SK-N-SH (cell line): ENCODE data around the gene VIPR2. TPM values are rescaled to one million over a fixed set of nuclear protein-coding genes. Genes with fewer than 3 reads are reported as not detected.

Source experiments
- CTCF ChIA-PET: fragments of 300-600, 350-600 bp; formaldehyde crosslinking; extraction: SDS; loops from one replicate; lab custom pipeline; 2021; lab: Yijun Ruan, JAX
- POLR2A ChIA-PET: fragments of 350-600 bp; sonication (Branson Sonifier 250); formaldehyde crosslinking; extraction: SDS; loops from one replicate; lab custom pipeline; 2020; ENCODE audit warnings: antibody characterized with exemption, inconsistent platforms; lab: Yijun Ruan, JAX
- DNase-seq: peaks from one replicate; pipeline ENCODE4 v3.0.0; 2012
- H2AFZ ChIP-seq: fragments of 200-600 bp; sonication (generic); 2 replicates; pipeline ENCODE4 v1.8.1; 2016; ENCODE audit warnings: antibody characterized with exemption, mild to moderate bottlenecking, low read depth
- H3F3A ChIP-seq: fragments of 200-600 bp; sonication (generic); replicated peaks from 2 replicates; pipeline ENCODE3; 2016; ENCODE audit warnings: antibody characterized with exemption, mild to moderate bottlenecking; ENCODE audit not compliant: insufficient read depth
- H3K27ac ChIP-seq, 2 experiments: fragments of 200-500 bp in 1 of 2; fragments of 200-600 bp in 1 of 2; sonication (Bioruptor generic) in 1 of 2; sonication (generic), shearing (Covaris generic) in 1 of 2; 2 replicates each; pipeline versions ENCODE4 v1.5.1 to v1.6.1; 2014 to 2016; ENCODE audit warnings: low read depth in 2 of 2, inconsistent platforms in 1 of 2, low read length in 1 of 2, mild to moderate bottlenecking in 1 of 2, mixed read lengths in 1 of 2
- H3K27me3 ChIP-seq: fragments of 200-600 bp; sonication (generic), shearing (Covaris generic); 2 replicates; pipeline ENCODE4 v1.6.1; 2016; ENCODE audit warnings: mixed run types; ENCODE audit not compliant: insufficient read depth
- H3K36me3 ChIP-seq, 2 experiments: fragments of 200-500 bp in 1 of 2; fragments of 200-600 bp in 1 of 2; sonication (Bioruptor generic) in 1 of 2; sonication (generic) in 1 of 2; replicated peaks in 1 of 2; 2 replicates each; pipeline versions ENCODE3 to v1.5.1; 2014 to 2016; ENCODE audit warnings: low read length in 1 of 2, mild to moderate bottlenecking in 1 of 2; ENCODE audit not compliant: insufficient read depth in 2 of 2, control insufficient read depth in 1 of 2
- H3K4me1 ChIP-seq, 2 experiments: fragments of 200-500 bp in 1 of 2; fragments of 200-600 bp in 1 of 2; sonication (Bioruptor generic) in 1 of 2; sonication (generic), shearing (Covaris generic) in 1 of 2; 2 replicates each; pipeline versions ENCODE4 v1.5.1 to v1.6.1; 2014 to 2016; ENCODE audit warnings: low read depth in 1 of 2, low read length in 1 of 2, mixed run types in 1 of 2; ENCODE audit not compliant: insufficient read depth in 2 of 2, control insufficient read depth in 1 of 2
- H3K4me2 ChIP-seq: fragments of 200-600 bp; sonication (generic), shearing (Covaris generic); 2 replicates; pipeline ENCODE4 v1.6.1; 2017; ENCODE audit warnings: mixed run types
- H3K4me3 ChIP-seq, 2 experiments: fragments of 200-500 bp in 1 of 2; fragments of 200-600 bp in 1 of 2; sonication (Bioruptor generic) in 1 of 2; sonication (generic), shearing (Covaris generic) in 1 of 2; 2 replicates each; pipeline versions ENCODE4 v1.5.1 to v1.8.1; 2014 to 2016; ENCODE audit warnings: low read depth in 2 of 2, inconsistent platforms in 1 of 2, low read length in 1 of 2, mild to moderate bottlenecking in 1 of 2, mixed read lengths in 1 of 2, moderate library complexity in 1 of 2
- H3K79me2 ChIP-seq: fragments of 200-600 bp; sonication (generic); 2 replicates; pipeline ENCODE4 v1.8.1; 2017; ENCODE audit warnings: mild to moderate bottlenecking; ENCODE audit not compliant: insufficient read depth
- H3K9ac ChIP-seq: fragments of 200-600 bp; sonication (generic); 2 replicates; pipeline ENCODE4 v1.6.1; 2017; ENCODE audit warnings: mixed run types
- H3K9me2 ChIP-seq: fragments of 200-600 bp; sonication (generic); 2 replicates; pipeline ENCODE4 v1.6.1; 2017; ENCODE audit warnings: mixed run types
- H3K9me3 ChIP-seq: fragments of 200-600 bp; sonication (generic); 2 replicates; pipeline ENCODE4 v1.6.1; 2017; ENCODE audit warnings: mixed run types, mild to moderate bottlenecking, moderate library complexity
- H4K20me1 ChIP-seq: fragments of 200-600 bp; sonication (generic); 2 replicates; pipeline ENCODE4 v1.6.1; 2017; ENCODE audit warnings: mild to moderate bottlenecking, mixed run types; ENCODE audit not compliant: insufficient read depth
- CHD2 ChIP-seq: fragments of 150-350 bp; IDR thresholded peaks from 2 replicates; pipeline ENCODE4 v1.6.1; 2018; ENCODE audit warnings: low read length; ENCODE audit not compliant: partially characterized antibody
- EZH2phosphoT487 ChIP-seq: fragments of 200-600 bp; sonication (generic); IDR thresholded peaks from 2 replicates; pipeline ENCODE4 v1.6.1; 2017; ENCODE audit warnings: low read depth, mixed run types, mild to moderate bottlenecking, antibody characterized with exemption, moderate library complexity, borderline replicate concordance
- FOXM1 ChIP-seq: IDR thresholded peaks from 2 replicates; pipeline ENCODE4 v1.4.0; 2012; ENCODE audit warnings: low read depth, mild to moderate bottlenecking
- GATA2 ChIP-seq: sonication (generic); formaldehyde crosslinking; IDR thresholded peaks from 2 replicates; pipeline ENCODE4 v1.5.0; 2020; ENCODE audit warnings: mild to moderate bottlenecking, missing genetic modification reagents
- IRF3 ChIP-seq: fragments of 150-350 bp; IDR thresholded peaks from 2 replicates; pipeline ENCODE4 v1.6.1; 2016; ENCODE audit warnings: mild to moderate bottlenecking, low read depth, low read length
- JUND ChIP-seq: IDR thresholded peaks from 2 replicates; pipeline ENCODE4 v1.4.0; 2012
- MEF2A ChIP-seq: IDR thresholded peaks from 2 replicates; pipeline ENCODE4 v1.4.0; 2012; ENCODE audit warnings: low read depth, borderline replicate concordance
- MXI1 ChIP-seq: IDR thresholded peaks from 2 replicates; pipeline ENCODE4 v1.6.1; 2012; ENCODE audit warnings: mild to moderate bottlenecking, low read depth, low read length, improper control_type of control experiment
- NRF1 ChIP-seq: IDR thresholded peaks from 2 replicates; pipeline ENCODE4 v1.6.1; 2012; ENCODE audit warnings: low read depth, mild to moderate bottlenecking, low read length
- POLR2AphosphoS5 ChIP-seq: IDR thresholded peaks from 2 replicates; pipeline ENCODE4 v1.6.1; 2012; ENCODE audit warnings: low read depth, low read length
- RAD21 ChIP-seq: IDR thresholded peaks from 2 replicates; pipeline ENCODE4 v1.6.1; 2012; ENCODE audit warnings: mild to moderate bottlenecking, low read length
- RCOR1 ChIP-seq: fragments of 150-350 bp; IDR thresholded peaks from 2 replicates; pipeline ENCODE4 v1.6.1; 2017; ENCODE audit warnings: antibody characterized with exemption, low read length
- REST ChIP-seq: IDR thresholded peaks from 2 replicates; pipeline ENCODE4 v1.6.1; 2012; ENCODE audit warnings: mild to moderate bottlenecking, low read depth, low read length, moderate library complexity
- RFX5 ChIP-seq: IDR thresholded peaks from 2 replicates; pipeline ENCODE4 v1.6.1; 2012; ENCODE audit warnings: mild to moderate bottlenecking, improper control_type of control experiment, low read length
- TAF1 ChIP-seq: IDR thresholded peaks from 2 replicates; pipeline ENCODE4 v1.6.1; 2012; ENCODE audit warnings: low read depth, mild to moderate bottlenecking, low read length, moderate library complexity, borderline replicate concordance
- TCF12 ChIP-seq: IDR thresholded peaks from 2 replicates; pipeline ENCODE4 v1.4.0; 2012
- TEAD4 ChIP-seq: IDR thresholded peaks from 2 replicates; pipeline ENCODE4 v1.4.0; 2012; ENCODE audit warnings: mild to moderate bottlenecking, borderline replicate concordance; ENCODE audit not compliant: insufficient read depth
- USF1 ChIP-seq: IDR thresholded peaks from 2 replicates; pipeline ENCODE4 v1.4.0; 2012; ENCODE audit warnings: low read depth, borderline replicate concordance
- YY1 ChIP-seq: IDR thresholded peaks from 2 replicates; pipeline ENCODE4 v1.4.0; 2012; ENCODE audit warnings: low read depth, mild to moderate bottlenecking
- WGBS: methylation state at CpG from one replicate; pipeline ENCODE4 v1.1.6; 2017; ENCODE audit warnings: low lambda C conversion rate; 5-methylcytosine and 5-hydroxymethylcytosine counted together
- polyA plus RNA-seq, 3 experiments: library from polyadenylated mRNA; depleted of rRNA; stranded (reverse); fragments of >200 nt; gene quantifications; 2 replicates each; pipeline ENCODE4 v1.2.3, GENCODE V29; 2012

VIPR2 gene
- polyA plus RNA-seq, 1 of the 3 experiments (the other 2 are of a cell fraction), result not detected

- TF ChIP-seq MEF2A, result no peak
- no peak for TF ChIP-seq CHD2
- TF ChIP-seq NRF1, result no peak
- TF ChIP-seq RCOR1, result no peak
- TF ChIP-seq EZH2phosphoT487, result no peak
- no peak for TF ChIP-seq TEAD4
- TF ChIP-seq REST, result no peak
- no peak for TF ChIP-seq FOXM1
Measured at GRCh38 chr7:159046300-159046699, 98.4 kb downstream of the VIPR2 start (continued).

- Histone ChIP-seq H3K27me3 (no peaks in the 10 kb centered on the region), H3K4me1 (no peaks in the 10 kb centered on the region), H3K4me3 (no peak overlapping the region), H3K79me2 (no peaks in the 10 kb centered on the region), H2AFZ (no peak overlapping the region), H3K9ac (no peak overlapping the region), H3K4me2 (no peak overlapping the region), H3K27ac (no peak overlapping the region), H3F3A (no peaks in the 10 kb centered on the region), H4K20me1 (no peaks in the 10 kb centered on the region), H3K9me2 (no peaks in the 10 kb centered on the region), H3K36me3 (no peaks in the 10 kb centered on the region), H3K9me3 (peaks cover 5% of the 10 kb centered on the region)
- ChIA-PET POLR2A (no interaction called here), CTCF (interaction anchor here (1.0 to 1.9 kb wide), 4 partner anchors 11 to 15 kb away, joined by 3 to 6 read pairs (median 4); no protein-coding TSS in a partner anchor)
- WGBS, result 63% methylated on average over 1 of the region's 1 CpG
- DNase-seq, result no peak
- no peak for TF ChIP-seq EZH2phosphoT487
- no peak for TF ChIP-seq TEAD4
- no peak for TF ChIP-seq IRF3
- TF ChIP-seq POLR2AphosphoS5, result no peak
- no peak for TF ChIP-seq RFX5
- no peak for TF ChIP-seq MXI1
- no peak for TF ChIP-seq MEF2A
- TF ChIP-seq RAD21, result no peak
- TF ChIP-seq JUND, result no peak
- no peak for TF ChIP-seq GATA2
- TF ChIP-seq TCF12, result no peak
- no peak for TF ChIP-seq NRF1
- TF ChIP-seq TAF1, result no peak
- no peak for TF ChIP-seq USF1
- no peak for TF ChIP-seq REST
- TF ChIP-seq RCOR1, result no peak
- TF ChIP-seq YY1, result no peak
- TF ChIP-seq CHD2, result no peak
- TF ChIP-seq, all 33 proteins: peak for 0
Measured at GRCh38 chr7:159045839-159046238, 98.8 kb downstream of the VIPR2 start.
